GM12878 (cell line): ENCODE data around the gene FUCA2. TPM values are rescaled to one million over a fixed set of nuclear protein-coding genes. Genes with fewer than 3 reads are reported as not detected.
A peak's percentile ranks its signal among the peaks of the same experiment; 100 is the strongest.

ENCODE experiments used
- BMI1 ChIP-seq: fragments of 450-650 bp; IDR thresholded peaks from 2 replicates; pipeline ENCODE4 v1.6.1; 2016; ENCODE audit warnings: mild to moderate bottlenecking, moderate library complexity, borderline replicate concordance
- CEBPB ChIP-seq, 2 experiments: fragments of 150-350 bp in 1 of 2; IDR thresholded peaks; 2 replicates each; pipeline ENCODE4 v1.6.1; 2012 to 2014; ENCODE audit warnings: low read depth in 2 of 2, low read length in 2 of 2, borderline replicate concordance in 1 of 2, inconsistent platforms in 1 of 2
- E4F1 ChIP-seq: fragments of 450-650 bp; IDR thresholded peaks from 2 replicates; pipeline ENCODE4 v1.6.1; 2018; ENCODE audit warnings: borderline replicate concordance, mild to moderate bottlenecking; ENCODE audit not compliant: partially characterized antibody
- EED ChIP-seq: sonication (generic); IDR thresholded peaks from 2 replicates; pipeline ENCODE4 v1.6.1; 2016; ENCODE audit warnings: antibody characterized with exemption, low read depth
- HCFC1 ChIP-seq: fragments of 150-350 bp; IDR thresholded peaks from 2 replicates; pipeline ENCODE4 v1.6.1; 2014; ENCODE audit warnings: low read length
- HDGF ChIP-seq: fragments of 450-650 bp; IDR thresholded peaks from 2 replicates; pipeline ENCODE4 v1.6.1; 2016; ENCODE audit warnings: antibody characterized with exemption
- IKZF1 ChIP-seq: fragments of 450-650 bp; conservative IDR thresholded peaks from 2 replicates; pipeline ENCODE4 v1.6.1; 2017; ENCODE audit warnings: antibody characterized with exemption, mild to moderate bottlenecking
- IKZF2 ChIP-seq, 2 experiments: fragments of 450-650 bp; IDR thresholded peaks; 2 replicates each; pipeline ENCODE4 v1.6.1; 2017; ENCODE audit warnings: mild to moderate bottlenecking in 2 of 2, moderate library complexity in 2 of 2
- LARP7 ChIP-seq: fragments of 450-650 bp; IDR thresholded peaks from 2 replicates; pipeline ENCODE4 v1.6.1; 2017; ENCODE audit warnings: mild to moderate bottlenecking
- MEF2B ChIP-seq: fragments of 450-650 bp; IDR thresholded peaks from 2 replicates; pipeline ENCODE4 v1.6.1; 2018; ENCODE audit warnings: mild to moderate bottlenecking, moderate library complexity; ENCODE audit not compliant: partially characterized antibody, poor library complexity, severe bottlenecking
- MTA3 ChIP-seq: IDR thresholded peaks from 2 replicates; pipeline ENCODE4 v1.6.1; 2012; ENCODE audit warnings: low read length, inconsistent platforms, borderline replicate concordance
- MYC ChIP-seq: IDR thresholded peaks from 2 replicates; pipeline ENCODE4 v1.6.1; 2011; ENCODE audit warnings: mild to moderate bottlenecking, low read length, moderate library complexity, inconsistent platforms; ENCODE audit not compliant: insufficient read depth, insufficient replicate concordance, insufficient read length, severe bottlenecking
- NRF1 ChIP-seq: conservative IDR thresholded peaks from 2 replicates; pipeline ENCODE4 v1.6.1; 2011; ENCODE audit warnings: mild to moderate bottlenecking, low read depth, low read length, improper control_type of control experiment
- PBX3 ChIP-seq: IDR thresholded peaks from 2 replicates; pipeline ENCODE4 v1.6.1; 2011; ENCODE audit warnings: mild to moderate bottlenecking, low read depth, low read length, moderate library complexity; ENCODE audit not compliant: insufficient replicate concordance
- POLR2A ChIP-seq: IDR thresholded peaks from 2 replicates; pipeline ENCODE4 v1.6.1; 2011; ENCODE audit warnings: low read depth, mild to moderate bottlenecking, low read length
- RAD21 ChIP-seq: IDR thresholded peaks from 2 replicates; pipeline ENCODE4 v1.6.1; 2011; ENCODE audit warnings: mild to moderate bottlenecking, low read depth, low read length, moderate library complexity; ENCODE audit not compliant: insufficient read depth
- RB1 ChIP-seq: fragments of 450-650 bp; formaldehyde crosslinking; IDR thresholded peaks from 2 replicates; pipeline ENCODE4 v1.6.1; 2017; ENCODE audit warnings: mild to moderate bottlenecking, borderline replicate concordance
- RUNX3 ChIP-seq: IDR thresholded peaks from 2 replicates; pipeline ENCODE4 v1.6.1; 2012; ENCODE audit warnings: low read length, inconsistent platforms
- SMARCA5 ChIP-seq: fragments of 450-650 bp; IDR thresholded peaks from 2 replicates; pipeline ENCODE4 v1.6.1; 2017; ENCODE audit warnings: mild to moderate bottlenecking
- STAT1 ChIP-seq: fragments of 450-650 bp; conservative IDR thresholded peaks from 2 replicates; pipeline ENCODE4 v1.6.1; 2014; ENCODE audit warnings: antibody characterized with exemption, mild to moderate bottlenecking
- SUPT20H ChIP-seq: IDR thresholded peaks from 2 replicates; pipeline ENCODE4 v1.6.1; 2011; ENCODE audit warnings: low read depth, mild to moderate bottlenecking, low read length, moderate library complexity, borderline replicate concordance; ENCODE audit not compliant: control insufficient read depth
- WRNIP1 ChIP-seq: IDR thresholded peaks from 2 replicates; pipeline ENCODE4 v1.6.1; 2011; ENCODE audit warnings: low read depth, low read length, improper control_type of control experiment, borderline replicate concordance
- YY1 ChIP-seq: IDR thresholded peaks from 2 replicates; pipeline ENCODE4 v1.6.1; 2011; ENCODE audit warnings: low read depth, mild to moderate bottlenecking, low read length
- ZBED1 ChIP-seq: IDR thresholded peaks from 2 replicates; pipeline ENCODE4 v1.6.1; 2016; ENCODE audit warnings: borderline replicate concordance
- ZNF207 ChIP-seq: fragments of 450-650 bp; IDR thresholded peaks from 2 replicates; pipeline ENCODE4 v1.6.1; 2014; ENCODE audit warnings: antibody characterized with exemption, mild to moderate bottlenecking, borderline replicate concordance
- ZNF274 ChIP-seq: IDR thresholded peaks from one replicate; pipeline ENCODE4 v1.8.0; 2011; ENCODE audit not compliant: insufficient read length, insufficient read depth
- polyA plus RNA-seq, 11 experiments: library from polyadenylated mRNA; depleted of rRNA in 4 of 11; unstranded in 6 of 11; stranded (reverse) in 5 of 11; fragments of >200 nt; fragmentation: Nextera tagmentation in 4 of 11; fragmentation: Illumina TruSeq in 1 of 11; extraction: Ambion mirVana in 4 of 11; extraction: Trizol in 1 of 11; gene quantifications; 1 replicate in 1 of 11; 2 replicates in 10 of 11; pipeline versions ENCODE4 v1.2.1 to v1.2.3, GENCODE V29; 2011 to 2016; ENCODE audit warnings: inconsistent platforms in 2 of 11, missing spikeins in 2 of 11, low read depth in 1 of 11
- total RNA-seq, 4 experiments: library from RNA; depleted of rRNA in 3 of 4; stranded (reverse); fragments of >200 nt in 3 of 4; fragmentation: Illumina TruSeq in 1 of 4; extraction: Trizol in 1 of 4; gene quantifications; 2 replicates each; pipeline versions ENCODE4 v1.2.1 to v1.2.3, GENCODE V29; 2013 to 2021
- TF ChIP-seq, protein P1 (sequence below): fragments of 450-650 bp; IDR thresholded peaks from 2 replicates; pipeline ENCODE4 v1.6.1; 2017; ENCODE audit warnings: mild to moderate bottlenecking

The FUCA2 gene
- total and polyA plus RNA-seq, 10 of the 15 experiments (the other 5 are each of a cell fraction or from before 2014, with no cell fraction given) = 5.7 to 36.2 (median 21.5) TPM

GRCh38 chr6:143536866-143537691 is 25.6 kb upstream of the FUCA2 start (continued):
- TF ChIP-seq, protein P1, sequence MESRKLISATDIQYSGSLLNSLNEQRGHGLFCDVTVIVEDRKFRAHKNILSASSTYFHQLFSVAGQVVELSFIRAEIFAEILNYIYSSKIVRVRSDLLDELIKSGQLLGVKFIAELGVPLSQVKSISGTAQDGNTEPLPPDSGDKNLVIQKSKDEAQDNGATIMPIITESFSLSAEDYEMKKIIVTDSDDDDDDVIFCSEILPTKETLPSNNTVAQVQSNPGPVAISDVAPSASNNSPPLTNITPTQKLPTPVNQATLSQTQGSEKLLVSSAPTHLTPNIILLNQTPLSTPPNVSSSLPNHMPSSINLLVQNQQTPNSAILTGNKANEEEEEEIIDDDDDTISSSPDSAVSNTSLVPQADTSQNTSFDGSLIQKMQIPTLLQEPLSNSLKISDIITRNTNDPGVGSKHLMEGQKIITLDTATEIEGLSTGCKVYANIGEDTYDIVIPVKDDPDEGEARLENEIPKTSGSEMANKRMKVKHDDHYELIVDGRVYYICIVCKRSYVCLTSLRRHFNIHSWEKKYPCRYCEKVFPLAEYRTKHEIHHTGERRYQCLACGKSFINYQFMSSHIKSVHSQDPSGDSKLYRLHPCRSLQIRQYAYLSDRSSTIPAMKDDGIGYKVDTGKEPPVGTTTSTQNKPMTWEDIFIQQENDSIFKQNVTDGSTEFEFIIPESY = no peak
- TF ChIP-seq SUPT20H (no peak), WRNIP1 (no peak), ZNF274 (no peak), RUNX3 (peak; percentile 36; the same call in 1 of the 2 replicates), MEF2B (no peak), STAT1 (no peak), IKZF2 (IDR thresholded peaks at IDR 0.05) (peak in 1 of 2 experiments; percentile 52; a peak in 3 of 4 replicates), HCFC1 (no peak), POLR2A (peak; percentile 45; the same call in 1 of the 2 replicates), YY1 (0 out of 2 replicates have a peak, but pooled peaks have one; percentile 10), ZBED1 (no peak), ZNF207 (no peak), RAD21 (peak; percentile 20; the same call in 1 of the 2 replicates), LARP7 (no peak), HDGF (no peak), NRF1 (no peak), MTA3 (no peak), IKZF1 (peak; percentile 14), MYC (no peak), PBX3 (no peak), SMARCA5 (0 out of 2 replicates have a peak, but pooled peaks have one; percentile 17), BMI1 (no peak), RB1 (no peak), E4F1 (no peak), CEBPB (IDR thresholded peaks at IDR 0.05; ENCODE audit: borderline replicate concordance in 1 of 2, low read depth in 2 of 2, low read length in 2 of 2) (no peak), EED (peak; percentile 63; the same call in 1 of the 2 replicates)
